GM23338 (cell line): ENCODE data around the gene GDPD4. TPM values are rescaled to one million over a fixed set of nuclear protein-coding genes. Genes with fewer than 3 reads are reported as not detected.
A peak's percentile ranks its signal among the peaks of the same experiment; 100 is the strongest.

Experiments
- ATAC-seq: fragments of 200-7000 bp; cut with Tn5 transposase; 3 replicates; pipeline ENCODE4 v1.9.1; 2020
- DNase-seq: peaks from one replicate; pipeline ENCODE4 v3.0.0-alpha.2; 2015; ENCODE audit warnings: low spot score
- H2AFZ ChIP-seq: fragments of 200-600 bp; sonication (generic); 2 replicates; pipeline ENCODE4 v1.8.0; 2016; ENCODE audit warnings: antibody characterized with exemption, mild to moderate bottlenecking, moderate library complexity
- H3F3A ChIP-seq: fragments of 200-600 bp; sonication (generic); replicated peaks from 2 replicates; pipeline ENCODE4 v1.8.0; 2017; ENCODE audit warnings: antibody characterized with exemption, mixed run types, low read depth
- H3K27ac ChIP-seq: fragments of 200-600 bp; sonication (generic); 2 replicates; pipeline ENCODE4 v1.6.1; 2016; ENCODE audit warnings: low read depth
- H3K27me3 ChIP-seq: fragments of 200-600 bp; sonication (generic); 2 replicates; pipeline ENCODE4 v1.8.0; 2016; ENCODE audit warnings: mild to moderate bottlenecking, mixed run types, moderate library complexity; ENCODE audit not compliant: insufficient read depth
- H3K36me3 ChIP-seq: fragments of 200-600 bp; sonication (generic); 2 replicates; pipeline ENCODE4 v1.8.0; 2016; ENCODE audit warnings: mild to moderate bottlenecking; ENCODE audit not compliant: insufficient read depth
- H3K4me1 ChIP-seq: fragments of 200-600 bp; sonication (generic); 2 replicates; pipeline ENCODE4 v1.8.0; 2016; ENCODE audit warnings: mild to moderate bottlenecking, moderate library complexity; ENCODE audit not compliant: insufficient read depth
- H3K4me2 ChIP-seq: fragments of 200-600 bp; sonication (generic); 2 replicates; pipeline ENCODE4 v1.7.1; 2017; ENCODE audit warnings: mixed run types
- H3K4me3 ChIP-seq: fragments of 200-600 bp; sonication (generic); 2 replicates; pipeline ENCODE4 v1.6.1; 2016; ENCODE audit warnings: mixed run types
- H3K79me2 ChIP-seq: fragments of 200-600 bp; sonication (generic); replicated peaks from 2 replicates; pipeline ENCODE4 v1.8.0; 2017; ENCODE audit warnings: mild to moderate bottlenecking; ENCODE audit not compliant: insufficient read depth
- H3K9me2 ChIP-seq: fragments of 200-600 bp; sonication (generic); 2 replicates; pipeline ENCODE4 v1.8.0; 2017; ENCODE audit not compliant: insufficient read depth
- H4K20me1 ChIP-seq: fragments of 200-600 bp; sonication (generic); replicated peaks from 2 replicates; pipeline ENCODE4 v1.8.0; 2017; ENCODE audit warnings: mild to moderate bottlenecking; ENCODE audit not compliant: insufficient read depth
- H3K27ac Mint-ChIP-seq: 2 replicates; pipeline ENCODE4 v1.8.0; 2020; ENCODE audit warnings: inconsistent platforms, mild to moderate bottlenecking, moderate library complexity, mixed read lengths
- H3K27me3 Mint-ChIP-seq: 3 replicates; pipeline ENCODE4 v1.8.0; 2022; ENCODE audit warnings: low read depth, mild to moderate bottlenecking, moderate library complexity, mixed read lengths, inconsistent platforms; ENCODE audit not compliant: insufficient read depth, poor library complexity
- H3K36me3 Mint-ChIP-seq: 3 replicates; pipeline ENCODE4 v1.8.0; 2021; ENCODE audit warnings: low read depth, mild to moderate bottlenecking, inconsistent platforms, moderate library complexity, mixed read lengths
- H3K4me1 Mint-ChIP-seq: 3 replicates; pipeline ENCODE4 v1.8.0; 2020; ENCODE audit warnings: mild to moderate bottlenecking, inconsistent platforms, mixed read lengths
- H3K4me3 Mint-ChIP-seq: 3 replicates; pipeline ENCODE4 v1.8.0; 2021; ENCODE audit warnings: moderate library complexity, mild to moderate bottlenecking, inconsistent platforms, mixed read lengths
- H3K9me3 Mint-ChIP-seq: 3 replicates; pipeline ENCODE4 v1.8.0; 2020; ENCODE audit warnings: moderate library complexity, mild to moderate bottlenecking, inconsistent platforms, mixed read lengths
- ZNF114 ChIP-seq: fragments of 250-450 bp; sonication (Bioruptor Pico); IDR thresholded peaks from 2 replicates; pipeline ENCODE4 v1.5.0; 2020; ENCODE audit warnings: mild to moderate bottlenecking, moderate library complexity
- ZNF331 ChIP-seq: fragments of 250-450 bp; sonication (Bioruptor Pico); IDR thresholded peaks from 2 replicates; pipeline ENCODE4 v1.5.0; 2020; ENCODE audit warnings: low read depth, mild to moderate bottlenecking, moderate library complexity
- polyA plus RNA-seq: library from polyadenylated mRNA; unstranded; fragments of >200 nt; fragmentation: Nextera tagmentation; extraction: Ambion mirVana; gene quantifications from 2 replicates; pipeline ENCODE4 v1.2.1, GENCODE V29; 2016
- total RNA-seq: library from RNA; depleted of rRNA; stranded (reverse); fragments of >200 nt; shearing (Covaris generic); gene quantifications from 2 replicates; pipeline ENCODE4 v1.2.3, GENCODE V29; 2014
- TF ChIP-seq, protein P1 (sequence below): fragments of 250-450 bp; sonication (Bioruptor Pico); IDR thresholded peaks from 2 replicates; pipeline ENCODE4 v1.5.0; 2020; ENCODE audit warnings: mild to moderate bottlenecking, moderate library complexity
- TF ChIP-seq, protein P2 (sequence below): IDR thresholded peaks from 2 replicates; pipeline ENCODE4 v1.6.1; 2016; ENCODE audit warnings: antibody characterized with exemption

Gene GDPD4
- total and polyA plus RNA-seq, 2 experiments from 2014 or later: not detected

DNA sequence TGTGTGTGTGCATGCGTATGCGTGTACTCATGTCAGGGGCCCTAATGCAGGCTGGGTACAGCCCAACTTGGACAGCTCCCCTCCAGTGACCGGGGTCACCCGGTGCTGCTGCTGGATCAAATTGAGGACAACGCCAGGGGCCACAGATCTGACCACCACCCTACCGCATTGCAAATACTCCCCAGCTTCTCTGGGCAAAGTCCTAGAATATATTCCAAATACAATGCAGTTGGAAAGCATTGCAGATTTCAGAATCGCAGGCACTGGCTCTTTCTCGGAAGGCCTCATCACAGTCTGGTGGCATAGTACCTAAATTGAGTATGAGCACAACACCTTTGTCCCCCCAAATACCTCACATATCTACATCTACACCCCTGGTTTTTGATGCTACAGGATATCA, 130.2 kb downstream of the GDPD4 start (continued):
- TF ChIP-seq, protein P1, sequence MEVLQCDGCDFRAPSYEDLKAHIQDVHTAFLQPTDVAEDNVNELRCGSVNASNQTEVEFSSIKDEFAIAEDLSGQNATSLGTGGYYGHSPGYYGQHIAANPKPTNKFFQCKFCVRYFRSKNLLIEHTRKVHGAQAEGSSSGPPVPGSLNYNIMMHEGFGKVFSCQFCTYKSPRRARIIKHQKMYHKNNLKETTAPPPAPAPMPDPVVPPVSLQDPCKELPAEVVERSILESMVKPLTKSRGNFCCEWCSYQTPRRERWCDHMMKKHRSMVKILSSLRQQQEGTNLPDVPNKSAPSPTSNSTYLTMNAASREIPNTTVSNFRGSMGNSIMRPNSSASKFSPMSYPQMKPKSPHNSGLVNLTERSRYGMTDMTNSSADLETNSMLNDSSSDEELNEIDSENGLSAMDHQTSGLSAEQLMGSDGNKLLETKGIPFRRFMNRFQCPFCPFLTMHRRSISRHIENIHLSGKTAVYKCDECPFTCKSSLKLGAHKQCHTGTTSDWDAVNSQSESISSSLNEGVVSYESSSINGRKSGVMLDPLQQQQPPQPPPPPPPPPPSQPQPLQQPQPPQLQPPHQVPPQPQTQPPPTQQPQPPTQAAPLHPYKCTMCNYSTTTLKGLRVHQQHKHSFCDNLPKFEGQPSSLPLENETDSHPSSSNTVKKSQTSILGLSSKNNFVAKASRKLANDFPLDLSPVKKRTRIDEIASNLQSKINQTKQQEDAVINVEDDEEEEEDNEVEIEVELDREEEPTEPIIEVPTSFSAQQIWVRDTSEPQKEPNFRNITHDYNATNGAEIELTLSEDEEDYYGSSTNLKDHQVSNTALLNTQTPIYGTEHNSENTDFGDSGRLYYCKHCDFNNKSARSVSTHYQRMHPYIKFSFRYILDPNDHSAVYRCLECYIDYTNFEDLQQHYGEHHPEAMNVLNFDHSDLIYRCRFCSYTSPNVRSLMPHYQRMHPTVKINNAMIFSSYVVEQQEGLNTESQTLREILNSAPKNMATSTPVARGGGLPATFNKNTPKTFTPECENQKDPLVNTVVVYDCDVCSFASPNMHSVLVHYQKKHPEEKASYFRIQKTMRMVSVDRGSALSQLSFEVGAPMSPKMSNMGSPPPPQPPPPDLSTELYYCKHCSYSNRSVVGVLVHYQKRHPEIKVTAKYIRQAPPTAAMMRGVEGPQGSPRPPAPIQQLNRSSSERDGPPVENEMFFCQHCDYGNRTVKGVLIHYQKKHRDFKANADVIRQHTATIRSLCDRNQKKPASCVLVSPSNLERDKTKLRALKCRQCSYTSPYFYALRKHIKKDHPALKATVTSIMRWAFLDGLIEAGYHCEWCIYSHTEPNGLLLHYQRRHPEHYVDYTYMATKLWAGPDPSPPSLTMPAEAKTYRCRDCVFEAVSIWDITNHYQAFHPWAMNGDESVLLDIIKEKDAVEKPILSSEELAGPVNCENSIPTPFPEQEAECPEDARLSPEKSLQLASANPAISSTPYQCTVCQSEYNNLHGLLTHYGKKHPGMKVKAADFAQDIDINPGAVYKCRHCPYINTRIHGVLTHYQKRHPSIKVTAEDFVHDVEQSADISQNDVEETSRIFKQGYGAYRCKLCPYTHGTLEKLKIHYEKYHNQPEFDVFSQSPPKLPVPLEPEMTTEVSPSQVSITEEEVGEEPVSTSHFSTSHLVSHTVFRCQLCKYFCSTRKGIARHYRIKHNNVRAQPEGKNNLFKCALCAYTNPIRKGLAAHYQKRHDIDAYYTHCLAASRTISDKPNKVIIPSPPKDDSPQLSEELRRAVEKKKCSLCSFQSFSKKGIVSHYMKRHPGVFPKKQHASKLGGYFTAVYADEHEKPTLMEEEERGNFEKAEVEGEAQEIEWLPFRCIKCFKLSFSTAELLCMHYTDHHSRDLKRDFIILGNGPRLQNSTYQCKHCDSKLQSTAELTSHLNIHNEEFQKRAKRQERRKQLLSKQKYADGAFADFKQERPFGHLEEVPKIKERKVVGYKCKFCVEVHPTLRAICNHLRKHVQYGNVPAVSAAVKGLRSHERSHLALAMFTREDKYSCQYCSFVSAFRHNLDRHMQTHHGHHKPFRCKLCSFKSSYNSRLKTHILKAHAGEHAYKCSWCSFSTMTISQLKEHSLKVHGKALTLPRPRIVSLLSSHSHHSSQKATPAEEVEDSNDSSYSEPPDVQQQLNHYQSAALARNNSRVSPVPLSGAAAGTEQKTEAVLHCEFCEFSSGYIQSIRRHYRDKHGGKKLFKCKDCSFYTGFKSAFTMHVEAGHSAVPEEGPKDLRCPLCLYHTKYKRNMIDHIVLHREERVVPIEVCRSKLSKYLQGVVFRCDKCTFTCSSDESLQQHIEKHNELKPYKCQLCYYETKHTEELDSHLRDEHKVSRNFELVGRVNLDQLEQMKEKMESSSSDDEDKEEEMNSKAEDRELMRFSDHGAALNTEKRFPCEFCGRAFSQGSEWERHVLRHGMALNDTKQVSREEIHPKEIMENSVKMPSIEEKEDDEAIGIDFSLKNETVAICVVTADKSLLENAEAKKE (CRISPR knock-in tag): no peak
- TF ChIP-seq, protein P2, sequence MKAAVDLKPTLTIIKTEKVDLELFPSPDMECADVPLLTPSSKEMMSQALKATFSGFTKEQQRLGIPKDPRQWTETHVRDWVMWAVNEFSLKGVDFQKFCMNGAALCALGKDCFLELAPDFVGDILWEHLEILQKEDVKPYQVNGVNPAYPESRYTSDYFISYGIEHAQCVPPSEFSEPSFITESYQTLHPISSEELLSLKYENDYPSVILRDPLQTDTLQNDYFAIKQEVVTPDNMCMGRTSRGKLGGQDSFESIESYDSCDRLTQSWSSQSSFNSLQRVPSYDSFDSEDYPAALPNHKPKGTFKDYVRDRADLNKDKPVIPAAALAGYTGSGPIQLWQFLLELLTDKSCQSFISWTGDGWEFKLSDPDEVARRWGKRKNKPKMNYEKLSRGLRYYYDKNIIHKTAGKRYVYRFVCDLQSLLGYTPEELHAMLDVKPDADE: no peak
- TF ChIP-seq ZNF331 (CRISPR knock-in tag): no peak

DNA sequence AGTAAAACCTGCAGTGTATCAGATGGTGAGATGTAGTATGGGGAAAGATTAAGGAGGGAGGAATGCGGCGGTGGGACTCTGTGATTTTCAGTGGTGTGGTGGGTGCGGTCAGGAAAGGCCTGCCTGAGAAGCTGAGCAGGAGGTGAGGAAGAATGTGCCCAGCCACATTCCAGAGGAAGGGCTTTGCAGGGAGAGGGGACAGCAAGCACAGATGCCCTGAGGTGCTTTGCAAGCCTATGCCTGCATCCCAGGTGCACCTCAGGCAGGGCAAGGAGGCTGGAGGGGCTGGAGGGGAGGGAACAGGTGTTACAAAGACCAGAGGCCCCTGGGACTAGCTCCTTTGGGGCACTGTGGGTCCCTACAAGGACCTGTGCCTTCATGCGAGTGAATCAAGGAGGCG, 131.4 kb downstream of the GDPD4 start:
- H3F3A ChIP-seq: no peaks in the 10 kb centered on the region
- H3K36me3 ChIP-seq: no peaks in the 10 kb centered on the region
- ATAC-seq (peak; percentile 54), DNase-seq (peak; percentile 83)
- no peaks in the 10 kb centered on the region for H4K20me1 ChIP-seq
- Mint-ChIP-seq H3K27me3 (peaks cover 14% of the 10 kb centered on the region), H3K36me3 (no peaks in the 10 kb centered on the region; the same call in 2 of the 3 replicates), H3K4me3 (peak overlapping the region; percentile 11; the same call in 1 of the 3 replicates), H3K4me1 (peaks cover 53% of the 10 kb centered on the region), H3K27ac (peak overlapping the region; percentile 62; the same call in 1 of the 2 replicates), H3K9me3 (no peaks in the 10 kb centered on the region; the same call in 2 of the 3 replicates)
- H3K27me3 ChIP-seq: no peaks in the 10 kb centered on the region
- H3K9me2 ChIP-seq: no peaks in the 10 kb centered on the region
- H3K79me2 ChIP-seq: no peaks in the 10 kb centered on the region
- TF ChIP-seq, protein P1 (CRISPR knock-in tag): peak; percentile 28; the same call in 1 of the 2 replicates
- no peak for TF ChIP-seq ZNF114
- H3K4me1 ChIP-seq: peaks cover 26% of the 10 kb centered on the region
- H3K4me2 ChIP-seq: no peak overlapping the region; the same call in 1 of the 2 replicates
- H3K27ac ChIP-seq: no peak overlapping the region
- 0 out of 2 replicates have a peak overlapping the region, but pooled peaks have one; percentile 12 for H2AFZ ChIP-seq
- H3K4me3 ChIP-seq: no peak overlapping the region
